ENCODE results near the gene PRDM16. TPM values are rescaled to one million over a fixed set of nuclear protein-coding genes. Genes with fewer than 3 reads are reported as not detected.

Gene PRDM16
- total RNA-seq, 1 experiment from 2014 or later = 1.6 TPM

DNA sequence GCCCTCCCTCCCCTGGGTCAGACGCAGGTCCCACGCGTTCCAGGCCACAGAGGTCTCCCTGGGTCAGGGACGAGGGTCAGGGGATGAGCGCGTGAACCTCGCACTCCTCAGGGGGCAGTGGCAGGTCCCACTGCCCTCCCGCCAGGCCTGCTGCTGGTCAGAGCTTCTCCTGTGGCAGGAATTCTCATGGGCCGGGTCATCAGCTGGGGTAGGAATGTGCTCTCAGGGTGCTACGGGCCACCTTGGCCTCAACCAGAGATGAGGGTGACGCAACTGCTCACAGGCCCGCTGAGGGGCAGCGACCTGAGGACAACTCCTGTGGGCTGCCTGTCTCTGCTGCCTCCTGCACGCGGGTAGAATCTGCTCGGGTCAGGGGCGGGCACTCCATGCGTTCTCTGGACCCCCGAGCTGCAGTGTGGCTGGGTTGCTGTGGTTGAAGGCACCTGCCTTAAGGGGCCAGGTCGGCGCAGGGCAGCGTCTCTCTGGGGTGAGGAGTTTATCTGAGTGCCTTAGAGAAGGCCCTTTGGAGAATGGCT lies 128.8 kb downstream of the PRDM16 start:
- no peaks in the 10 kb centered on the region for H3K27me3 Mint-ChIP-seq (ENCODE audit: low read depth)
- H3K9me3 Mint-ChIP-seq = no peaks in the 10 kb centered on the region
- H3K36me3 Mint-ChIP-seq = no peaks in the 10 kb centered on the region
- ATAC-seq (no peak), DNase-seq (ENCODE audit: low spot score) (no peak)
- H3K4me1 Mint-ChIP-seq = no peaks in the 10 kb centered on the region
- TF ChIP-seq CBFB (CRISPR knock-in tag; IDR thresholded peaks at IDR 0.05; ENCODE audit: low read depth) (no peak), GABPB1 (CRISPR knock-in tag; IDR thresholded peaks at IDR 0.05) (peak; percentile 94)
- no peak overlapping the region for H3K4me3 Mint-ChIP-seq
- ChIA-PET CTCF (no interaction called here), POLR2A (no interaction called here)
- H3K27ac Mint-ChIP-seq = no peak overlapping the region

DNA sequence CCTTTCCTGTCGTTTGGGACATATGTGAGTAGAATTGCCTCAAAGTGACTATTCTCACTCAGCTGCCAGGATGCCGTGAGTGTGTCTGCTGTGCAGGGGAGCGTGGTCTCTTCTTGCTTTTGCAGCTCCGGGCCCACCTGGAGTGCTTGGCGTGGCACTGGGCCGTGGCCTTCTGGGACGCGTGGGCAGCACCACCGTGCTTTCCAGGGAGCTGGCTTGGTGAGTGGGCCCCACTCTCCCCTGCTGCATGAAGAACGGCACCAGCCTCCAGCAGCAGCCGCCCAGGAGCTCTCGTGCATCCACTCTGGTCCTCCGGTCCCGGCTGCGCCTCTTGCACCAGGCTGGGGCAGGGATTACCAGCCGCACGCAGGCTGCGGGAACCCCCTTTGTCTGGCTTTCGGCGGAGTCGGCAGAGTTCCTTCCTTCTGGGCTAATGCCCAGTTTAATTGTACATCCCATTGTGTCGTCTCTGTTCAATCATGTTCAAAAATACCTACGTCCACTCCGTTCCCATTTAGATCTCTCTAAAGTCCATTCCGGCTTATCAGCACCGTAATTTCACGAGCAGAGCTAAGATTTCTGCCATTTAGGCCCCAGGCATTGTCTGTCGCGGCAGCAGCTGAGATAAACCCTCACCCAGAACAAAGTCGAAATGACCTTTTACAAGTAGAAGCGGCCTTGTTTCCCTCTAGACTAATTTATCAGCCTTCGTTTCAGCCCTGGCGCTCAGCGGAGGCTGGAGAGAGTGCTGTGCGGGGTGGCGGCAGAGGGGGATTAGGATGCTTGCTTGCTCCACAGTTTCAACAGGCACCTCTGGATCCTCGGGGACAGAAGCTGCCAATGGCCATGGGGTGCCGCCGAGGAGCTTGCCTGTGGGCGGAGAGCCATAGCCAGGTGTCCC lies 129.6 kb downstream of the PRDM16 start:
- TF ChIP-seq MYBL2 (CRISPR knock-in tag; IDR thresholded peaks at IDR 0.05) (no peak), SMAD4 (CRISPR knock-in tag; IDR thresholded peaks at IDR 0.05) (no peak), CREM (CRISPR knock-in tag; IDR thresholded peaks at IDR 0.05) (no peak), FOXJ3 (CRISPR knock-in tag; IDR thresholded peaks at IDR 0.05; ENCODE audit: borderline replicate concordance) (no peak), ZNF263 (CRISPR knock-in tag; IDR thresholded peaks at IDR 0.05; ENCODE audit: low read depth) (no peak), SMAD3 (CRISPR knock-in tag; IDR thresholded peaks at IDR 0.05; ENCODE audit: borderline replicate concordance) (no peak), SOX15 (CRISPR knock-in tag; IDR thresholded peaks at IDR 0.05) (no peak)
- TF ChIP-seq, protein P1, sequence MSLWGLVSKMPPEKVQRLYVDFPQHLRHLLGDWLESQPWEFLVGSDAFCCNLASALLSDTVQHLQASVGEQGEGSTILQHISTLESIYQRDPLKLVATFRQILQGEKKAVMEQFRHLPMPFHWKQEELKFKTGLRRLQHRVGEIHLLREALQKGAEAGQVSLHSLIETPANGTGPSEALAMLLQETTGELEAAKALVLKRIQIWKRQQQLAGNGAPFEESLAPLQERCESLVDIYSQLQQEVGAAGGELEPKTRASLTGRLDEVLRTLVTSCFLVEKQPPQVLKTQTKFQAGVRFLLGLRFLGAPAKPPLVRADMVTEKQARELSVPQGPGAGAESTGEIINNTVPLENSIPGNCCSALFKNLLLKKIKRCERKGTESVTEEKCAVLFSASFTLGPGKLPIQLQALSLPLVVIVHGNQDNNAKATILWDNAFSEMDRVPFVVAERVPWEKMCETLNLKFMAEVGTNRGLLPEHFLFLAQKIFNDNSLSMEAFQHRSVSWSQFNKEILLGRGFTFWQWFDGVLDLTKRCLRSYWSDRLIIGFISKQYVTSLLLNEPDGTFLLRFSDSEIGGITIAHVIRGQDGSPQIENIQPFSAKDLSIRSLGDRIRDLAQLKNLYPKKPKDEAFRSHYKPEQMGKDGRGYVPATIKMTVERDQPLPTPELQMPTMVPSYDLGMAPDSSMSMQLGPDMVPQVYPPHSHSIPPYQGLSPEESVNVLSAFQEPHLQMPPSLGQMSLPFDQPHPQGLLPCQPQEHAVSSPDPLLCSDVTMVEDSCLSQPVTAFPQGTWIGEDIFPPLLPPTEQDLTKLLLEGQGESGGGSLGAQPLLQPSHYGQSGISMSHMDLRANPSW (CRISPR knock-in tag; conservative IDR thresholded peaks at IDR 0.05; ENCODE audit: low read depth) = no peak
- TF ChIP-seq, protein P2, sequence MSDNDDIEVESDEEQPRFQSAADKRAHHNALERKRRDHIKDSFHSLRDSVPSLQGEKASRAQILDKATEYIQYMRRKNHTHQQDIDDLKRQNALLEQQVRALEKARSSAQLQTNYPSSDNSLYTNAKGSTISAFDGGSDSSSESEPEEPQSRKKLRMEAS (CRISPR knock-in tag; IDR thresholded peaks at IDR 0.05) = no peak
- TF ChIP-seq, protein P3, sequence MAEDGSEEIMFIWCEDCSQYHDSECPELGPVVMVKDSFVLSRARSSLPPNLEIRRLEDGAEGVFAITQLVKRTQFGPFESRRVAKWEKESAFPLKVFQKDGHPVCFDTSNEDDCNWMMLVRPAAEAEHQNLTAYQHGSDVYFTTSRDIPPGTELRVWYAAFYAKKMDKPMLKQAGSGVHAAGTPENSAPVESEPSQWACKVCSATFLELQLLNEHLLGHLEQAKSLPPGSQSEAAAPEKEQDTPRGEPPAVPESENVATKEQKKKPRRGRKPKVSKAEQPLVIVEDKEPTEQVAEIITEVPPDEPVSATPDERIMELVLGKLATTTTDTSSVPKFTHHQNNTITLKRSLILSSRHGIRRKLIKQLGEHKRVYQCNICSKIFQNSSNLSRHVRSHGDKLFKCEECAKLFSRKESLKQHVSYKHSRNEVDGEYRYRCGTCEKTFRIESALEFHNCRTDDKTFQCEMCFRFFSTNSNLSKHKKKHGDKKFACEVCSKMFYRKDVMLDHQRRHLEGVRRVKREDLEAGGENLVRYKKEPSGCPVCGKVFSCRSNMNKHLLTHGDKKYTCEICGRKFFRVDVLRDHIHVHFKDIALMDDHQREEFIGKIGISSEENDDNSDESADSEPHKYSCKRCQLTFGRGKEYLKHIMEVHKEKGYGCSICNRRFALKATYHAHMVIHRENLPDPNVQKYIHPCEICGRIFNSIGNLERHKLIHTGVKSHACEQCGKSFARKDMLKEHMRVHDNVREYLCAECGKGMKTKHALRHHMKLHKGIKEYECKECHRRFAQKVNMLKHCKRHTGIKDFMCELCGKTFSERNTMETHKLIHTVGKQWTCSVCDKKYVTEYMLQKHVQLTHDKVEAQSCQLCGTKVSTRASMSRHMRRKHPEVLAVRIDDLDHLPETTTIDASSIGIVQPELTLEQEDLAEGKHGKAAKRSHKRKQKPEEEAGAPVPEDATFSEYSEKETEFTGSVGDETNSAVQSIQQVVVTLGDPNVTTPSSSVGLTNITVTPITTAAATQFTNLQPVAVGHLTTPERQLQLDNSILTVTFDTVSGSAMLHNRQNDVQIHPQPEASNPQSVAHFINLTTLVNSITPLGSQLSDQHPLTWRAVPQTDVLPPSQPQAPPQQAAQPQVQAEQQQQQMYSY (CRISPR knock-in tag; IDR thresholded peaks at IDR 0.05) = no peak
- TF ChIP-seq, protein P4, sequence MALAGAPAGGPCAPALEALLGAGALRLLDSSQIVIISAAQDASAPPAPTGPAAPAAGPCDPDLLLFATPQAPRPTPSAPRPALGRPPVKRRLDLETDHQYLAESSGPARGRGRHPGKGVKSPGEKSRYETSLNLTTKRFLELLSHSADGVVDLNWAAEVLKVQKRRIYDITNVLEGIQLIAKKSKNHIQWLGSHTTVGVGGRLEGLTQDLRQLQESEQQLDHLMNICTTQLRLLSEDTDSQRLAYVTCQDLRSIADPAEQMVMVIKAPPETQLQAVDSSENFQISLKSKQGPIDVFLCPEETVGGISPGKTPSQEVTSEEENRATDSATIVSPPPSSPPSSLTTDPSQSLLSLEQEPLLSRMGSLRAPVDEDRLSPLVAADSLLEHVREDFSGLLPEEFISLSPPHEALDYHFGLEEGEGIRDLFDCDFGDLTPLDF (CRISPR knock-in tag; IDR thresholded peaks at IDR 0.05) = no peak
- TF ChIP-seq, protein P5, sequence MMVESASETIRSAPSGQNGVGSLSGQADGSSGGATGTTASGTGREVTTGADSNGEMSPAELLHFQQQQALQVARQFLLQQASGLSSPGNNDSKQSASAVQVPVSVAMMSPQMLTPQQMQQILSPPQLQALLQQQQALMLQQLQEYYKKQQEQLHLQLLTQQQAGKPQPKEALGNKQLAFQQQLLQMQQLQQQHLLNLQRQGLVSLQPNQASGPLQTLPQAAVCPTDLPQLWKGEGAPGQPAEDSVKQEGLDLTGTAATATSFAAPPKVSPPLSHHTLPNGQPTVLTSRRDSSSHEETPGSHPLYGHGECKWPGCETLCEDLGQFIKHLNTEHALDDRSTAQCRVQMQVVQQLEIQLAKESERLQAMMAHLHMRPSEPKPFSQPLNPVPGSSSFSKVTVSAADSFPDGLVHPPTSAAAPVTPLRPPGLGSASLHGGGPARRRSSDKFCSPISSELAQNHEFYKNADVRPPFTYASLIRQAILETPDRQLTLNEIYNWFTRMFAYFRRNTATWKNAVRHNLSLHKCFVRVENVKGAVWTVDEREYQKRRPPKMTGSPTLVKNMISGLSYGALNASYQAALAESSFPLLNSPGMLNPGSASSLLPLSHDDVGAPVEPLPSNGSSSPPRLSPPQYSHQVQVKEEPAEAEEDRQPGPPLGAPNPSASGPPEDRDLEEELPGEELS (CRISPR knock-in tag; IDR thresholded peaks at IDR 0.05) = no peak
- TF ChIP-seq, protein P6, sequence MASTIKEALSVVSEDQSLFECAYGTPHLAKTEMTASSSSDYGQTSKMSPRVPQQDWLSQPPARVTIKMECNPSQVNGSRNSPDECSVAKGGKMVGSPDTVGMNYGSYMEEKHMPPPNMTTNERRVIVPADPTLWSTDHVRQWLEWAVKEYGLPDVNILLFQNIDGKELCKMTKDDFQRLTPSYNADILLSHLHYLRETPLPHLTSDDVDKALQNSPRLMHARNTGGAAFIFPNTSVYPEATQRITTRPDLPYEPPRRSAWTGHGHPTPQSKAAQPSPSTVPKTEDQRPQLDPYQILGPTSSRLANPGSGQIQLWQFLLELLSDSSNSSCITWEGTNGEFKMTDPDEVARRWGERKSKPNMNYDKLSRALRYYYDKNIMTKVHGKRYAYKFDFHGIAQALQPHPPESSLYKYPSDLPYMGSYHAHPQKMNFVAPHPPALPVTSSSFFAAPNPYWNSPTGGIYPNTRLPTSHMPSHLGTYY (CRISPR knock-in tag; IDR thresholded peaks at IDR 0.05) = no peak
- no peak overlapping the region for H3K4me3 Mint-ChIP-seq
- ChIA-PET POLR2A (no interaction called here), CTCF (interaction anchor here (1.0 kb wide), 1 partner anchor 254 kb away, joined by 3 read pairs; no protein-coding TSS in a partner anchor)
- H3K4me1 Mint-ChIP-seq = no peaks in the 10 kb centered on the region
- no peaks in the 10 kb centered on the region for H3K27me3 Mint-ChIP-seq (ENCODE audit: low read depth)
- DNase-seq (ENCODE audit: low spot score) (no peak), ATAC-seq (no peak)
- no peaks in the 10 kb centered on the region for H3K9me3 Mint-ChIP-seq
- H3K27ac Mint-ChIP-seq = peak overlapping the region; percentile 7; the same call in 1 of the 2 replicates
- H3K36me3 Mint-ChIP-seq = no peaks in the 10 kb centered on the region
